ENCODE results near the gene GRAP2.
"Not testable (repeated sequence)": the region's sequence is repeated elsewhere in the genome, so short reads cannot be mapped to it uniquely, and the experiment has no call there.

Gene GRAP2

GRCh38 chr22:39988386-39989114 is 87.7 kb downstream of the GRAP2 start:
- 75 to 93% methylated on average over 6 to 8 of the region's 10 CpGs for WGBS, 2 experiments (ENCODE audit: insufficient coverage in 2 of 2)
- no peaks in the 10 kb centered on the region for H3K36me3 ChIP-seq (ENCODE audit: control insufficient read depth, insufficient read depth, low read length)
- no peaks in the 10 kb centered on the region for H3K9me3 ChIP-seq (ENCODE audit: control insufficient read depth, low read length)
- no peak overlapping the region for H3K4me3 ChIP-seq (ENCODE audit: extremely low read depth, insufficient read depth, low read length, poor library complexity, severe bottlenecking)
- no peaks in the 10 kb centered on the region for H3K4me1 ChIP-seq (ENCODE audit: control insufficient read depth, insufficient read depth, low read length, poor library complexity, severe bottlenecking)
- H3K27ac ChIP-seq (ENCODE audit: low read depth, low read length, severe bottlenecking), result no peak overlapping the region

- WGBS, 2 experiments (ENCODE audit: insufficient coverage in 2 of 2), result 80 to 90% methylated on average over 7 of the region's 7 CpGs
- Histone ChIP-seq H3K9me3 (ENCODE audit: control insufficient read depth, low read length) (no peaks in the 10 kb centered on the region), H3K27ac (ENCODE audit: low read depth, low read length, severe bottlenecking) (no peak overlapping the region), H3K36me3 (ENCODE audit: control insufficient read depth, insufficient read depth, low read length) (no peaks in the 10 kb centered on the region), H3K4me3 (ENCODE audit: extremely low read depth, insufficient read depth, low read length, poor library complexity, severe bottlenecking) (no peak overlapping the region), H3K4me1 (ENCODE audit: control insufficient read depth, insufficient read depth, low read length, poor library complexity, severe bottlenecking) (no peaks in the 10 kb centered on the region)
Observed at GRCh38 chr22:39989633-39990032, 88.7 kb downstream of the GRAP2 start.

- no peak overlapping the region for H3K4me3 ChIP-seq (ENCODE audit: extremely low read depth, insufficient read depth, low read length, poor library complexity, severe bottlenecking)
- 100% methylated on average over 2 of the region's 3 CpGs; no CpG with 5 or more reads in 1 of the 2 experiments for WGBS, 2 experiments (ENCODE audit: insufficient coverage in 2 of 2)
- no peak overlapping the region for H3K27ac ChIP-seq (ENCODE audit: low read depth, low read length, severe bottlenecking)
- H3K36me3 ChIP-seq (ENCODE audit: control insufficient read depth, insufficient read depth, low read length), result no peaks in the 10 kb centered on the region
- no peaks in the 10 kb centered on the region for H3K4me1 ChIP-seq (ENCODE audit: control insufficient read depth, insufficient read depth, low read length, poor library complexity, severe bottlenecking)
- no peaks in the 10 kb centered on the region for H3K9me3 ChIP-seq (ENCODE audit: control insufficient read depth, low read length)
Observed at GRCh38 chr22:39990686-39991085, 89.8 kb downstream of the GRAP2 start.

- 92 to 94% methylated on average over 2 to 4 of the region's 9 CpGs for WGBS, 2 experiments (ENCODE audit: insufficient coverage in 2 of 2)
- H3K4me3 ChIP-seq (ENCODE audit: extremely low read depth, insufficient read depth, low read length, poor library complexity, severe bottlenecking), result no peak overlapping the region
- no peaks in the 10 kb centered on the region for H3K36me3 ChIP-seq (ENCODE audit: control insufficient read depth, insufficient read depth, low read length)
- H3K4me1 ChIP-seq (ENCODE audit: control insufficient read depth, insufficient read depth, low read length, poor library complexity, severe bottlenecking), result no peaks in the 10 kb centered on the region
- H3K9me3 ChIP-seq (ENCODE audit: control insufficient read depth, low read length), result no peaks in the 10 kb centered on the region
- H3K27ac ChIP-seq (ENCODE audit: low read depth, low read length, severe bottlenecking), result no peak overlapping the region
Observed at GRCh38 chr22:39991159-39991860, 90.4 kb downstream of the GRAP2 start.

DNA sequence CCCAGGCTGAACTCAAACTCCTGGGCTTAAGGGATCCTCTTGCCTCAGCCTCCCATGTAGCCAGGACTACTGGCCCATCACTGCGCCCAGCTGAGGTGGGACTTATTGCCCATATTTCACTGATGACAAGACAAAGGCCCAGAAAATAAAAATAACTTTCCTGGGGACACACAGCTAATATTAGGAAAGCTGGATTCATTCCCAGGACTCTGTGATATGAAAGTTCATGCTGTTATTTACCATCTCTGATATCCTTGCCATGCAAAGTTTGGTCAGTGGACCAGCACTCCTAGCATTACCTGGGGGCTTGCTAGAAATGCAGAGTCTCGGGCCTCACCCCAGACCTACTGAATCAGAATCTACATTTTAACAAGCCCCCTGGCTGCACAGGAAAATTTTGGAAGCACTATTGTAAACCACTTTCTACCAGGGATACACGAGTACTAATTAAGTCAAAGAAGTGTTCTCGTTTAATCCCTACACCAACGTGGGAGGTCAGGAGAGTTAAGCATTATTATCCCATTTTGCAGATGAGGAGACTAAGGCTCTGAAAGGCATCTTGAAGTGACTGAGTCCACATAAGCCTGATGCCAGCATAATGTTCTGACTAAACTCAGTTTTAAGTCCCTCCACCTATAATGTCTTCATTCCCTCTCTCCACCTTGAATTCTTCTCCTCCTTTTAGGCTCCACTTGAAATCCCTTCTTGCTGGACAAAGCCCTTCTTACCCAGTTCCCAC is 91.4 kb downstream of the GRAP2 start:
- Histone ChIP-seq H3K27ac (ENCODE audit: low read depth, low read length, severe bottlenecking) (no peak overlapping the region), H3K9me3 (ENCODE audit: control insufficient read depth, low read length) (no peaks in the 10 kb centered on the region), H3K4me3 (ENCODE audit: extremely low read depth, insufficient read depth, low read length, poor library complexity, severe bottlenecking) (no peak overlapping the region), H3K36me3 (ENCODE audit: control insufficient read depth, insufficient read depth, low read length) (no peaks in the 10 kb centered on the region), H3K4me1 (ENCODE audit: control insufficient read depth, insufficient read depth, low read length, poor library complexity, severe bottlenecking) (peaks cover under 1% of the 10 kb centered on the region)
- WGBS, 2 experiments (ENCODE audit: insufficient coverage in 2 of 2), result 93 to 96% methylated on average over 2 to 5 of the region's 5 CpGs

GRCh38 chr22:39992894-39993293 is 92.0 kb downstream of the GRAP2 start:
- H3K9me3 ChIP-seq (ENCODE audit: control insufficient read depth, low read length); H3K4me1 ChIP-seq (ENCODE audit: control insufficient read depth, insufficient read depth, low read length, poor library complexity, severe bottlenecking); H3K27ac ChIP-seq (ENCODE audit: low read depth, low read length, severe bottlenecking); H3K4me3 ChIP-seq (ENCODE audit: extremely low read depth, insufficient read depth, low read length, poor library complexity, severe bottlenecking); H3K36me3 ChIP-seq (ENCODE audit: control insufficient read depth, insufficient read depth, low read length): not testable (repeated sequence)
- WGBS, 2 experiments (ENCODE audit: insufficient coverage in 2 of 2), result 95 to 100% methylated on average over 7 of the region's 7 CpGs

GRCh38 chr22:39994041-39994565 is 93.2 kb downstream of the GRAP2 start:
- no peak overlapping the region for H3K4me3 ChIP-seq (ENCODE audit: extremely low read depth, insufficient read depth, low read length, poor library complexity, severe bottlenecking)
- no peaks in the 10 kb centered on the region for H3K9me3 ChIP-seq (ENCODE audit: control insufficient read depth, low read length)
- peaks cover 19% of the 10 kb centered on the region for H3K4me1 ChIP-seq (ENCODE audit: control insufficient read depth, insufficient read depth, low read length, poor library complexity, severe bottlenecking)
- H3K27ac ChIP-seq (ENCODE audit: low read depth, low read length, severe bottlenecking), result no peak overlapping the region
- H3K36me3 ChIP-seq (ENCODE audit: control insufficient read depth, insufficient read depth, low read length), result no peaks in the 10 kb centered on the region
- 43 to 79% methylated on average over 4 to 13 of the region's 20 CpGs for WGBS, 2 experiments (ENCODE audit: insufficient coverage in 2 of 2)

DNA sequence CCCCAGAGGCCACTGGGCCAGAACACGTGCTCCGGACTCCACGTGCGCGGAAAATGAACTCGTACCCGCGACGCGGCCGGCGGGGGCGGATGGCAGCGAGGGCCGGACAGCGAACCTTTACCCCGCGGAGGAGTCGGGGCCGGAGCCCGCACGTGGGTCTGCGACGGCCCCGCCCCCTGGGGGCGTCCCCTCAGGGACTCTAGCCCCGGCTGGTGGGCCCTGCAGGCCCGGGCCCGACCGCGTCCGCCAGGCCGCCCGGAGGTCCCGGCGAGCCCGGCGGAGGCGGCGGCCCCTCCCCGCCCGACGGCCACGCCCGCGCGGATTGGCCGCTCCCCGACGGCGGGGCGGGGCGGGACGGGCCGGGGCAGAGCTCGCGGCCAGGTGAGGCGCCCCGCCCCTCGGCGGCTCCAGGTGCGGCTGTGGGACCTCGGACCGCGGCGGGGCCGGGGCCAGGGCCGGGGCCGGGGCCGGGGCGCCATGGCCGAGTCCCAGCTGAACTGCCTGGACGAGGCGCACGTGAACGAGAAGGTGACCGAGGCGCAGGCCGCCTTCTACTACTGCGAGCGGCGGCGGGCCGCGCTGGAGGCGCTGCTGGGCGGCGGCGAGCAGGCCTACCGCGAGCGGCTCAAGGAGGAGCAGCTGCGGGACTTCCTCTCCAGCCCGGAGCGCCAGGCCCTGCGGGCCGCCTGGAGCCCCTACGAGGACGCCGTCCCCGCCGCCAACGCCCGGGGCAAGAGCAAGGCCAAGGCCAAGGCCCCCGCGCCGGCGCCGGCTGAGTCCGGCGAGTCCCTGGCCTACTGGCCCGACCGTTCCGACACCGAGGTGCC is 93.9 kb downstream of the GRAP2 start, which contains the start of gene FAM83F:
FAM83F (plus strand) TSS at position 389 of the 827 bp plus-strand sequence; CDS start at position 478, 89 bp downstream.
- Histone ChIP-seq H3K9me3 (ENCODE audit: control insufficient read depth, low read length) (no peaks in the 10 kb centered on the region), H3K36me3 (ENCODE audit: control insufficient read depth, insufficient read depth, low read length) (no peaks in the 10 kb centered on the region), H3K4me3 (ENCODE audit: extremely low read depth, insufficient read depth, low read length, poor library complexity, severe bottlenecking) (peak within 1 kb of the TSS; percentile 5), H3K27ac (ENCODE audit: low read depth, low read length, severe bottlenecking) (no peak within 1 kb of the TSS), H3K4me1 (ENCODE audit: control insufficient read depth, insufficient read depth, low read length, poor library complexity, severe bottlenecking) (peaks cover 25% of the 10 kb centered on the region)
- WGBS, 2 experiments (ENCODE audit: insufficient coverage in 2 of 2), result 18% methylated on average over 107 of the region's 115 CpGs

DNA sequence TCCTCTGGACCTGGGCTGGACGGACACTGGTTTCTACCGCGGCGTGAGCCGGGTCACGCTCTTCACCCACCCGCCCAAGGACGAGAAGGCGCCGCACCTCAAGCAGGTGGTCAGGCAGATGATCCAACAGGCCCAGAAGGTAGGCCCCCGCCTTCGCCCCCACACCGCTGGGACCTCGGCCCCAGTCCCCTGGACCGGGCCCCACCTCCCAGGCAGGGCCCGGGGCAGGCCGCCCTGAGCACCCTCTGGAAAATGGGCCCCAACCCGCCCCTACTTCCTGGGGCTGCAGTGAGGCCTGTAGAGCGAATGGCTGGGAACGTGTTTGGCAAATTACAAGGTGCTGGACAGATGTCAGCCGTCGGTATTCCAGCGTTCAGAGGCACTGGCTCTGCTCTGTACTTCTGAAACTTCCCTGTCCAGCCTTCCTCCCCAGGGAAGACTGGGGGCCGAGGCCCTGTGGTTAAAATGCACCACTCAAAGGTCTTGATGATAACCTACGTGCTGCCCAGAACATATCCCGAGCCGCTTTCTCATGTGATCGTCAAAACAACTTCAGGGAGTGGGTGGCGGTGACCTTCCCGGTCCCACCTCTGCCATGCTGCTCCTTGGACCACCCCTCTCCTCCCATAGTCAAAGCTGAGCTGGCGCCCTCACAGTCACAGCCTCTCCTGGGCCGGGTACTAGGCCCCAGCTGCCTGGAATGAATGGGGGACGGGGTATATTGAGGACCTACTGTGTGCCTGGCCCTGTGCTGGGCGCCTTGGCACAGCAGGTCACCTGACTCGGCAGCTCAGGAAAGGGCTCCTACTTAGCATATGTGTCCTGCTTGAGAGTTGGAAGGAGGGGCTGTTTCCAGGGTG is 94.7 kb downstream of the GRAP2 start:
- Histone ChIP-seq H3K4me1 (ENCODE audit: control insufficient read depth, insufficient read depth, low read length, poor library complexity, severe bottlenecking) (peaks cover 29% of the 10 kb centered on the region), H3K9me3 (ENCODE audit: control insufficient read depth, low read length) (no peaks in the 10 kb centered on the region), H3K4me3 (ENCODE audit: extremely low read depth, insufficient read depth, low read length, poor library complexity, severe bottlenecking) (peak overlapping the region; percentile 5), H3K36me3 (ENCODE audit: control insufficient read depth, insufficient read depth, low read length) (no peaks in the 10 kb centered on the region), H3K27ac (ENCODE audit: low read depth, low read length, severe bottlenecking) (no peak overlapping the region)
- WGBS, 2 experiments (ENCODE audit: insufficient coverage in 2 of 2), result 81 to 85% methylated on average over 31 to 34 of the region's 35 CpGs

Measured in mesodermal cell (in vitro differentiated cells).